Measurements from ENCODE around the gene XXYLT1.

Gene XXYLT1

DNA sequence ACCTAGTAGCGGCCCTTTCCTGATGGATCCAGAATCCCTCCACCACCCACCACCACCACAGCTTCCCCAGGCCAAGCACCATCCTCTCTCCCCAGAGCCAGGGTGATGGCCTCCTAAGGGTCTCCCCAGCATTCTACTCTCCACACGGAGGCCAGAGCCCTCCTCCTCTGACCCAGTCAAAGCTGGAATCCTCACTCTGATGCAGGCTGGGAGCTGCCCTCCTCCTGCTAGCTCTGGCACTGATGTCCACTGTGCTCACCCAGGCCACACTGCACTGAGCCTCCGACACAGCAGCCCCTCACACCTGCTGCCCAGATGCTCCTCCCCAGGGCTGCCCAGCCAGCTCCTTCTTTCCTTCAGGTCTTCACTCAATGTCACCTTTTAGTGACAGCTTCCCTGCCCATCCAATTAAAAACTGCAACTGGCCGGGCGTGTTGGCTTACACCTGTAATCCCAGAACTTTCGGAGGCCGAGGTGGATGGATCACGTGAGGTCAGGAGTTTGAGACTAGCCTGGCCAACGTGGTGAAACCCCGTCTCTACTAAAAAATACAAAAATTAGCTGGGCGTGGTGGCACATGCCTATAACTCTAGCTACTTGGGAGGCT is 21.0 kb downstream of the XXYLT1 start:
- no peak for DNase-seq (ENCODE audit: low read depth)
- H3K4me3 ChIP-seq (ENCODE audit: low read depth, low read length) = no peak overlapping the region
- TF ChIP-seq, protein P1, sequence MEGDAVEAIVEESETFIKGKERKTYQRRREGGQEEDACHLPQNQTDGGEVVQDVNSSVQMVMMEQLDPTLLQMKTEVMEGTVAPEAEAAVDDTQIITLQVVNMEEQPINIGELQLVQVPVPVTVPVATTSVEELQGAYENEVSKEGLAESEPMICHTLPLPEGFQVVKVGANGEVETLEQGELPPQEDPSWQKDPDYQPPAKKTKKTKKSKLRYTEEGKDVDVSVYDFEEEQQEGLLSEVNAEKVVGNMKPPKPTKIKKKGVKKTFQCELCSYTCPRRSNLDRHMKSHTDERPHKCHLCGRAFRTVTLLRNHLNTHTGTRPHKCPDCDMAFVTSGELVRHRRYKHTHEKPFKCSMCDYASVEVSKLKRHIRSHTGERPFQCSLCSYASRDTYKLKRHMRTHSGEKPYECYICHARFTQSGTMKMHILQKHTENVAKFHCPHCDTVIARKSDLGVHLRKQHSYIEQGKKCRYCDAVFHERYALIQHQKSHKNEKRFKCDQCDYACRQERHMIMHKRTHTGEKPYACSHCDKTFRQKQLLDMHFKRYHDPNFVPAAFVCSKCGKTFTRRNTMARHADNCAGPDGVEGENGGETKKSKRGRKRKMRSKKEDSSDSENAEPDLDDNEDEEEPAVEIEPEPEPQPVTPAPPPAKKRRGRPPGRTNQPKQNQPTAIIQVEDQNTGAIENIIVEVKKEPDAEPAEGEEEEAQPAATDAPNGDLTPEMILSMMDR (IDR thresholded peaks at IDR 0.05; ENCODE audit: low read depth, low read length, missing control alignments) = no peak

DNA sequence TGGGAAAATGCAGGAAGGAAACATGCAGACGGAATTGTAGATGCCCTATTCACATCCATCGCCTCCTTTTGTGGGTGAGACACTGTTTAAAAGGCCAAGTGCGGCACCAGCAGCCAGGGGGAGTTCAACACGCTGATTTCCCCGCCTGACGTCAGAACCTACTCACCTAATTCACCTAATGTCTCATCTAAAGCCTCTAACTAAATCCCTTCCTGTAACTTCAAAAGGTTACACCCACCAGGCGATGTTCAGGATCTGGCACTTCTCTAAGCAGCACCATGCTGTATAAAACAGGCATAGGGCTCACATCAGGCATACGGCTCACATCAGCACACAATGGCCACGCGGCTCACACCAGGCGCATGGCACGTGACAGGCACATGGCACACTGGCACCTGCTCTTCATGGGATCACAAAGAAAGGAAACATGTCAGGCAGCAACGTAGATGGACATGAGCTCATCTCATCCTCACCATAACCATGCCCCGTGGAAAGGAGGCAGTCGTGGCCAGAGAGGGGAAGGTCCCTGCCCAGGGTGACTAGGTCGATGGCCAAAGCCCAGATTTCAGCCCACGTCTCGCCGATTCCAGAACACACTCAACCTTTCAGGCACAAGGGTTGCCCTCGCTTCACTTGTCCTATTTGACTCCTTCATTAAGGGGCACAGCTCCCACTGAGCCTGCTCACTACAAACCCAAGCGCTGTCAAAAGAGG is 21.7 kb downstream of the XXYLT1 start:
- TF ChIP-seq, protein P1 (IDR thresholded peaks at IDR 0.05; ENCODE audit: low read depth, low read length, missing control alignments) = no peak
- DNase-seq (ENCODE audit: low read depth) = no peak
- no peak overlapping the region for H3K4me3 ChIP-seq (ENCODE audit: low read depth, low read length)

DNA sequence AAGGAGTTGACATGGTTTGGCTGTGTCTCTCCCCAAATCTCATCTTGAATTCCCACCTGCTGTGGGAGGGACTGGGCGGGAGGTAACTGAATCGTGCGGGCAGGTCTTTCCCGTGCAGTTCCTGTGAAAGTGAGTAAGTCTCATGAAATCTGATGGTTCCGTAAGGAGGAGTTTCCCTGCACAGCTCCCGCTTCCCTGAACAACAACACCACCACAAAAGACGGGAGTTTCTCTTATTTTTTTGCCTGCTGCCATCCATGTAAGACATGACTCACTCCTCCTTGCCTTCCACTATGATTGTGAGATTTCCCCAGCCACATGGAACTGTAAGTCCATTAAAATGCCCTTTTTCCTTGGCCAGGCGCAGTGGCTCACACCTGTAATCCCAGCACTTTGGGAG is 22.7 kb downstream of the XXYLT1 start:
- DNase-seq (ENCODE audit: low read depth) = no peak
- H3K4me3 ChIP-seq (ENCODE audit: low read depth, low read length) = no peak overlapping the region
- TF ChIP-seq, protein P1 (IDR thresholded peaks at IDR 0.05; ENCODE audit: low read depth, low read length, missing control alignments) = no peak

DNA sequence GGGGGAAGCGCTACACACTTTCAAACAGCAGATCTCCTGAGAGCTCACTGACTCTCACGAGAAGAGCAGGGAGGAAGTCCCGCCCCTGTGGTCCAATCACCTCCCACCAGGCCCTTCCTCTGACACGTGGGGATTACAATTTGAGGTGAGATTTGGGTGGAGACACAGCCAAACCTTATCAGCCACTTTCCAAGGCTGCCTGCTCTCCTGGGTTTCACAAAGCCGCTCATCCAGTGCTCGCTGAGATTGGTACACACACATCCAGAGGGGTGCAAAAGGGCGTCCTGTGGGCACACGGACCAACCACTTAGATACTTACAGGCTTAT is 23.1 kb downstream of the XXYLT1 start:
- TF ChIP-seq, protein P1 (IDR thresholded peaks at IDR 0.05; ENCODE audit: low read depth, low read length, missing control alignments) = no peak
- DNase-seq (ENCODE audit: low read depth) = no peak
- H3K4me3 ChIP-seq (ENCODE audit: low read depth, low read length) = no peak overlapping the region

DNA sequence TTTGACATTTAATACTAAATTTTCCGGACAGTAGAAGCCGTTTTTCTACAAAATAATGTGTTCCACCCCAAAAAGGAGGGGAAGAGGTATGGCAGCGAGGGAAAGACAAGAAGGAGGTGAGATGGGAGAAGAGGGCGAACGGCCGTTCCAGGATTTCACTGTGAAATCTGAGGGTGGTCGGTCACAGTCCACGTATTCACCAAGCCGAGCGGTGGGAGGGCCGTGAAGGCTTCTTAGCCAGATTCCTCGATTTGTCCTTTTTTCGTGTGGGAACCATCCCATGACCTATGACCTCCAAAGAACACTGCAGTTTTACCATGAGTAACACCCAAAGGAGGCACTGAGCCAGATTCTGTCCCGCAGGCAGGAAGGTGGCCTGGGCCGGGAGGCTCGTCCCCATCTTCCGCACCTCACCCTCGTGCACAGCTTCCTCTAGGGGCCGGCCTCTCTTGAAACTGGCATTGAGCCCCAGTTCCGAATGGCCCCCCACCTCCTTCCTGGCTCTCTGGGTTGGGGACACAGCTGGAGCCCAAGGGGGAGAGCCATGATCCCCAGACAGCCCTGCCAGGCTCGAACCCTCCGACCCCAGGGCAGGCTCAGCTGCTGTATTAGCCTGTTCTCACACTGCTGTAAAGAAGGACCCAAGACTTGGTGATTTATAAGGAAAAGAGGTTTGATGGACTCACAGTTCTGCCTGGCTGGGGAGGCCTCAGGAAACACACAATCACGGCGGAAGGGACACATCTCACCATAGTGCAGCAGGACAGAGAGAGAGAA is 23.7 kb downstream of the XXYLT1 start:
- TF ChIP-seq, protein P1 (IDR thresholded peaks at IDR 0.05; ENCODE audit: low read depth, low read length, missing control alignments) = no peak
- no peak overlapping the region for H3K4me3 ChIP-seq (ENCODE audit: low read depth, low read length)
- no peak for DNase-seq (ENCODE audit: low read depth)

DNA sequence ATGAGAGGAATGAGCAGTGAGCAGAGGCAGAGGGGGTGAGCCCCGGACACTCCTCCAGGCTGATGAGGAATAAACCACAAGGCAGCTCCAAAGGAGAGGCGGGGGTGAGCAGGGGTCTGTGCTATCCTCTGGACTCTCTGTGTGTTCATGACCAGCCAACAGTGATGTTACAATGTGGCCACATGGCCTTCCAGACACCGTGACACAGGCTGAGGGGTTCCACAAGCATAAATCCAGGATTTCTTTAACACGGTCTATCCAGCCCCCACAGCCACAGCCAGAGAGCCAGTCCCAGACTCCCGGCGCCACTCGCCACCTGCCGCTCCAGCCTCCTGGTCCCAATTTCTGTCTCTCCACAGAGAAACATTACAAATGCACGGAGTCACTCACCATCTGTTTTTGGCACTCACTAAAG is 24.4 kb downstream of the XXYLT1 start:
- DNase-seq (ENCODE audit: low read depth) = no peak
- TF ChIP-seq, protein P1 (IDR thresholded peaks at IDR 0.05; ENCODE audit: low read depth, low read length, missing control alignments) = no peak
- no peak overlapping the region for H3K4me3 ChIP-seq (ENCODE audit: low read depth, low read length)
